ENCODE results near the gene RAMP1.
"Not testable (repeated sequence)": the region's sequence is repeated elsewhere in the genome, so short reads cannot be mapped to it uniquely, and the experiment has no call there.

The RAMP1 gene

DNA sequence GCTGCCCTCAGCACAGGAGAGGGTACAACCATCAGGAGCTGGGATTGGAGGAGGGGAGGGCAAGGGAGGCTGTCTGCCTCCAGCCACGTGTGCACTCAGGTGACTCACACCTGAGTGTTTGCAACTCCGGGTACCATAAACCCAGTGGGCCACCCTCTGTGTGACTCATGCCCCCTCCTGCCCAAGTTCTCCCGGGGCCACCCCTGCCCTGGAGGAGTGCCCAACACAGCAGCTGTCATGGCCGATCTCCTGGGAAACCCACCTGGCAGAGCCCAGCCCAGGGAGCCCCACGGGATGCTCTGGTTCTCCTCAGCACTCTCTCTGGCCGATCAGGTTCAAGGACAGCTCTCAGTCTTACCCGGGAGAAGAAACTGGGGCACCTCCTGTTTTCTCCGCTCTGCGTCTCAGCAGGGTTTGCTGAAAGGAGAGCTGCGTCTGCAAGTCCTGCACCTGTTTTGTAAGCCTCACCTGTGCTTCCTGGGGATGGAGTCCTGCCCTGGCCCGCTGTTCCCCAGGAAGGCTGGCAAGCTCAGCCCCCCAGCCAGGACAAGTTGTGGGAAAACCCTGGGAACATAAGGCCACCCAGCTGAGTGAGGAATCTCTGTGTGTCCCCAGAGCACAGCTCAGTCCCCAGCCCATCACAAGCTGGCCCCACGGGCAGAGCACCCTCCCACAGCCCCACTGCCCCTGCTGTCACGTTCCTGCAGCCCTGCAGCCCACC, 63.4 kb downstream of the RAMP1 start:
- DNase-seq = no peak

DNA sequence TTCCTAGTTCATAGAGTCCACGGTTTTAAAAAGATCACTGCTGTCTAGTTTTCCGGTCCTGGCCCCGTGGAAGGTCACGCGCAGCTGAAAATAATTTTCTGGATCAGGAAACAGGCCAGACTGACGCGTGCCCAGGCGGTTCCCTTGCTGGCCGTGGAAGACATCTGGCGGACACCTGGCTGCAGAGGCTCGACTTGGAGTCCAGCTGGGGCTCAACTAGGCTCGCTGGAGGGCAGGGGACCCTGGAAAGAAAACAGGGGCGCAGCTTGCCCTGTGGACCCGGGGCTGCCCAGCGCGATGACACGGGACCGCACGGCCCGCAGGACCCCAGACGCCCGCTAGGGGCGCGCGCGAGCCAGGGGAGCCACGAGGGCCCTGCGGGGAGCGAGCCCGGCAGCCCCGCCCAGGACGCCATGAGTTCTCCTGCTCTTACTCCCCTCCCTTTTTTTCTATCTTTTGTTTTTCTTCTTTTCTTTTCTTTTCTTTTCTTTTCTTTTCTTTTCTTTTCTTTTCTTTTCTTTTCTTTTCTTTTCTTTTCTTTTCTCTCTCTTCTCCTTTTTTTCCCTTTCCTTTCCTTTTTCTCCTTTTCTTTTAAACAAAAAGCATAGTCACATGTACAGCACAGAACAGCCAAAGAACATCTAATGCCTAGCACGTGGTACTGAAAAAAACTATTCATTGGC, 64.2 kb downstream of the RAMP1 start:
- peak; percentile 82 for DNase-seq

DNA sequence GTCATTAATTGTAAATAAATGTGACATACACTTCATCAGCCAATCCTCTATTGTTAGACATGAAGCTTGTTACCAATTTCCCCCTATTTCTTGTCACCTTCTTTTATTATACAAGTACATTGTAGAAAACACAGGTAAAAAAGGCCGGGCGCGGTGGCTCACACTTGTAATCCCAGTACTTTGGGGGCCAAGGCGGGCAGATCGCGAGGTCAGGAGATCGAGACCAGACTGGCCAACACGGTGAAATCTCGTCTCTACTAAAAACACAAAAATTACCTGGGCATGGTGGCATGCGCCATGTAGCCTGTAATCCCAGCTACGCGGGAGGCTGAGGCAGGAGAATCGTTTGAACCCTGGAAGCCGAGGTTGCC, 64.7 kb downstream of the RAMP1 start:
- no peak for DNase-seq

DNA sequence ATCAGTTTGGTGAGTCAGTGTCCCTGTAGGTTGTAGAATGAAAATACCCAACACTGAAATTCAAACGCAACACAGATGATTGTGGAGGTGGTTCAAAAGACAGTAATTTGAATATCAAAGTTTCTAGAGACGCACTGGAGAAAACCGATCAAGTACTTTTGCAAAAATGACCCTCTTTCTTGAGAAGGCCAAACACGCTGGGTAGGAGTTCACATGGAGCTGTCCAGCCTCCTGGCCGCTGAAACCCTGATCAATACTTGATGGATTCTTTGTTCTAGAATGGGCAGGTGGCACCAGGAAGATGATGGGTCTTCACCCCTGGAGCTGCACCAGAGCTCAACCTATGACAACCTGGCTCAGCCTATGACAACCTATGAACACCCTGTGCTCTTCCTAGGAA, 67.7 kb downstream of the RAMP1 start:
- DNase-seq = no peak

DNA sequence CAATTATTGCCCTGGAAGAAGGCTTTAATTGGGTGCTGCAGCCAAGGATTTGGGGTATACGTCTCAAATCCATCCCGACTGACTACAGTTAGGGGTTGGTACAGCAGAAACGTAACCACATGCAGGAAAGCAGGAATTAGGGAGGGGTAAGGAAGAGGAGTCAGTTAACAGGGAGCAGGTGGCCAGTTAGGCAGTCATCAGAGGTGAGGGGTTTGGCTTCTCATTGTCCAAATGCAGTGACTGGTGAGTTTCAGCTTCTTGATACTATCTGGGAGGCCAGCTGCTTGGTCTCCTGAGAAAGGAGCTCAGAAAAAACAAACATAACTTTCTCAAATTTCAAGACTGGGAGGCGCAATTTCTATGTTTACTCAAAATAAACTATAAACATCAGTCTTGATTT, 68.6 kb downstream of the RAMP1 start:
- DNase-seq = no peak

DNA sequence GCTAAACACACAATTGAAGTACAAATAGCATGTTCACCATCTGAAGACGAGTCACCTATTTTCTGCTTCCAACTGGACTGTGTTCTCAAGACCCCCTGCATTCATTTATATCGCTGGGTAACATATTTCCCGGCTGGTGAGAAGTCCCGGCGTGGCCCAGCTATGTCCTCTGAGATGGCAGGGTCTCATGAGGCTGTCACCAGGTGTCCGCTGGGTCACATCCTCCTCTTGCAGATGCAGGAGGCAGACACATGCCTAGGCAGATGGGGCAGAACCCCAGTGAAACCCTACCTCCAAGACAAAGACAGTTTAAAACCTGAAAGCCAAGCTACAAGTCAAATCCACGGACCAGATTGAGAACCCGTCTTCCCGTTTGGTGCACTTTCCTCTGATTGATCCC, 70.6 kb downstream of the RAMP1 start:
- DNase-seq = no peak

DNA sequence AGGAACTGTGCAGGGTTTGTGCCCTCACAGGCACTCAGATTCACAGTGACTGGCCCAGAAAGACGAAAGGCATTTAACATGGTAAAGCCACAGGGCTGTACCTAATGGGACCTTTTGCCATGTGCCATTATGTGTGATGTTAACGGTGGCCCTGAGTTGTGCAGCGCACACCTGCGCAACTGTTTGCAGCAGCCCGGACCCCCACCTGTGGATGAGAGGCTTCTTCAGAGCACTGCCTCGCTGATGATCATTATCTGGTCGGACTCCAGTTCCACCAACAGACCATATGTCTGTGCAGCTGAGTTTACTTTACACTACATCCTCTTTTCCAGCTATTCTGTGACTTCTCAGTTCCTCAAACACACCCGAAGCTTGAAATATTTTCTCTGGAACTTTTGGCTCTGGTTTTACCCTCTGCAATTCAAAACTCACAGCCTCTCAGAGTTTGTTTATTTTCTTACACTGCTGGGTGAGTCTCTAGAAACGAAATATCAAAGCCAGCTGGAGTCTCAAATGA, 71.8 kb downstream of the RAMP1 start:
- no peak for DNase-seq

DNA sequence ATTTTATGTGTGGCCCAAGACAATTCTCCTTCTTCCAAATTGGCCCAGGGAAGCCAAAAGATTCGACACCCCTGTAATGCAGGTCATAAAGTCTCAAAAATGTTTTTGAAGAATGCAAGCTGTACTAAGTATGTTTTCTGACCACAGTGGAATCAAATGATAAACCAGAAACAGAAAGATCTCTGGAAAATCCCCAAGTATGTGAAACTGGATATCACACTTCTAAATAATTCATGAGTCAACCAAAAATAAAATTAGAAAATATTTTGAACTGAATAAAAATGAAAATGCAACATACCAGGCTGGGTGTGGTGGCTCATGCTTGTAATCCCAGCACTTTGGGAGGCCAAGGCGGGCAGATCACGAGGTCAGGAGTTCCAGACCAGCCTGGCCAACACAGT, 73.3 kb downstream of the RAMP1 start:
- no peak for DNase-seq

DNA sequence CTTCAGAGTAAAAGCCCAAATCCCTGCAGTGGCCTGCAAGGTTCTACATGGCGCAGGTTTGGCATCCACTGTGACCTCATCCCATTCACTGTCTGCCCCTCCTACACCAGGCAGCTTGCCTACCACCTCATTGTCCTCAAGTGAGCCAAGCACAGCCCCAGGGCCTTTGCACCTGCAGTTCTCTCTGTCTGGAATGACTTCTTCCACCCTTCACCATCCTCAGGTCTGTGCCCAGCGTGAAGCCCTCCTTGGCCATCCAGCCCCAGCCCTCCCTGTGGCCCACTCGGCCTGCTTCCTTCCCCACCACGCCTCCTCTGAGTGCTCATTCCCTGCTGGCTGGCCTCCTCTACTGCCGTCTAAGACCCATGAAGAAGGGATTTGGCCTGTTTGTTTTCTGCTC, 74.8 kb downstream of the RAMP1 start:
- no peak for DNase-seq

DNA sequence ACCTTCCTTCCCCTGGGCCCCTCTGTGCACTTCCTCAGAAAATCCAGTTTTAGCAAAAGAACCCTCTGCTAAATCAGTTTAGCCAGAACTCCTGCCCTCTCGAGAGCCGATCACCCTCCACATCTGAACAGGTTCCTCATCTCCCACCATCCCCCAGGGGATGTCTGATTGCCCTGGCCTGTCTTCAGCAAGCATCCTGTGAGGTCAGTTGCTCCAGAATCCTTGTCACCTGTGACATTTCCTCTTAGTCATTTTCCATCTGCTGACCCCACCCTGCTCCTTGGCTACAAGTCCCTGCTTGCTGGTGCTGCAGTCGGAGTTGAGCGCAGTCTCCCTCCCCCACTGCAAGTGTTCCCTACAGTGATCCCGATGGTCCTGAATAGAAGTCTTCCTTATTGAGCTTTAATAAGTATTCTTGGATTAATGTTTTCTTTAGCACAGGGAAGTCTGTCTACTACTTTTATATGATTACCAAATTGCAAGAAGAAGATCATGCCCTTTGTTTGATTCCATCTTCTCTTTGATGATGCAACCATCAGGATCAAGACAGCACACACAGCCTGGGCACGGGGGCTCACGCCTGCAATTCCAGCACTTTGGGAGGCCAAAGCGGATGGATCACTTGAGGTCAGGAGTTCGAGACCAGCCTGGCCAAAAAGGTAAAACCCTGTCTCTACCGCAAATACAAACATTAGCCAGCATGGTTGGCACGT, 76.5 kb downstream of the RAMP1 start:
- DNase-seq = no peak

DNA sequence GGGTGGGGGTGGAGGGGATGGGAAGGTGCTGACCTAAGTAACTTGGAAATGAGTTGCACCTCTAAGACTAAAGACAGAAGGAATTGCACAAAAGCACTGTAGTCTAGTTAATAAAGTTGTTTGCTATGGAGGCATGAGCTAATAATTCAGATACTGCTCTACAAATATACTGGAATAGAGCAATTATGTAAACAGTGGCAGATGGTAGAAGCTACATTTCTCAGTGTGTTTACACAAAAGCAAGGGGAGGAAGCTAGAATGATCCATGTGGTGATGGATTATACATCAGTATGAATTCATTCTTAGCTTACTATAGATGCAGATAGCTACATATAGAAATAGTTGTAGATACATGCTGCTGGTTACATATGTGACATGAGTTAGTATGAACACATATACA, 79.8 kb downstream of the RAMP1 start:
- no peak for DNase-seq

DNA sequence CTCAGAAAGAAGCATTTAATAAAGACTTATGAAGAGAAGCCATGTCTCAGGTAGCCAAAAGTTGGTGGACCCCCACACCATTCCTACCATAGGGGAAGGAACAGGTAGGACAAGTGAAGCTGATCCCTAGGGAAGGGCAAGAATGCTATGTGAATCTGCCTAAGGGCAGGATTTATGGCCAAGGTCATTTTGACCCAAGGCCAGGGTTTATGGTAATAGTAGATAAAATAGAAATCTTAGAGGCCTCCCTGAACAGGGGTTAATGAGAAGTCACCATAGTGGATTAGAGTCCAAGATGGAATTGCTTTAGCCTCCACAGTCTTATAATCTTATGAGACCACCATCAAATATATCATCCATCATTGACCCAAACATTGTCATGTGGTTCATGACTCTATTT, 81.4 kb downstream of the RAMP1 start:
- no peak for DNase-seq

DNA sequence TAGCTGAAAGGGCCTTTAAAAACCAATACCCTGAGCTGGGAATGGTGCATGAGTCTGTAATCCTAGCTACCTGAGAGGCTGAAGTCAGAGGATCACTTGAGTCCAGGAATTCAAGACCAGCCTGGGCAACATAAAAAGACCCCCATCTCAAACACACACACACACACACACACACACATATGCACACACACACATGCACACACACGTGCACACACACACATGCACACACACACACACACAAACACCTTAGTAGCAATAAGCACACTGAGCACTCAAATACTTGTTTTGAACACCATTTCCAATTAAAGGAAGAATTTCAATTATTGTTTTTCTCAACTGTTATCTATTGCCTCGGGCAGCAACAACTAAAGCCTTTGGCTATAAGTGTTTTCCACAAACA, 81.8 kb downstream of the RAMP1 start:
- no peak for DNase-seq

DNA sequence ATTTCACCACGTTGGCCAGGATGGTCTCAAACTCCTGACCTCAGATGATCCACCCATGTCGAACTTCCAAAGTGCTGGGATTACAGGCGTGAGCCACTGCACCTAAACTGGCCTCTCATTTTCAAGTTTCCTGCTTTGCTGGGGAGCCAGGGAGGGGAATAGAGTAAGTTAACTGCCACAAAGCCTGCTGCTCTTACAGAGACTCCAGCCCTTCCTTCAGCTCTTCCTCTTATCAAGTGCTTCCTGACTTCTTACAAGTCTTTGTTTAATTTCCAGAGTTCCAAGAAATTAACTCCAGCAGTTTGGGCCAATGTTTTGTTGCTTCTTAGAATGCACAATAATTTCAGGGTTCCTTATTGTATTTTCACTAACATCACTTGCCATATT, 83.1 kb downstream of the RAMP1 start:
- no peak for DNase-seq

DNA sequence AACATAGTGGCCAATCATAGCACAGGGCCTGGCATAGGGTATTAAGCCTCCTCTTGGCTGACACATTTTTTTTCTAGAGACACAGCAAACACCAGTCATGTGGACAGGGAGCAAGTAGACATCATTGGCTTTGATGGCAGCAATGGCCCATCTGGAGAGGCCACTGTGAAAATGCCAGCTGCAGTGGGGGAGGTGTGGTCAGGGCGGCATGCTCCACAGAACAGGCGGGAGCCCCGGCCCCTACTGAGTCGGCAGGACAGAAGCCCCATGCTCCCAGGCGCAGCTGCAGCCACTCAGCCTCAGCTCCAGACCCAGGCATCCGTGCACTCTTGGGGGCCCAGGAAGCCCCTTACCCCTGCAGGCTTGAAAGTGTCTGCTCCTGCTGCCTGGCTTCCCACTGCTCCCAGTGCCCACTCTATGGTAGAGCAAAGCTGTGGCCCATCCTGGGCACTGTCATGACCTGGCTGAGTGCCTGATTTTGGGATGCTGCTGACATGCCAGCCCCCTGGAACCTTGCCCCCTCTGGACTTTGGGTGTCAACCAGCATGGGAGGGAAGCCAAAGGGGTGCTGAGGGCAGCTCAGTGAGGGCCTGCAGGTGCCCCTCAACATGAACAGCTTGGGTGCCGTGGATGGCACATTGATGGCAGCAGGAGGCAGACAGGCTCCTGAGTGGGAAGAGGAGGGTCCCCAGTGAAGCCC, 84.1 kb downstream of the RAMP1 start:
- DNase-seq = no peak

DNA sequence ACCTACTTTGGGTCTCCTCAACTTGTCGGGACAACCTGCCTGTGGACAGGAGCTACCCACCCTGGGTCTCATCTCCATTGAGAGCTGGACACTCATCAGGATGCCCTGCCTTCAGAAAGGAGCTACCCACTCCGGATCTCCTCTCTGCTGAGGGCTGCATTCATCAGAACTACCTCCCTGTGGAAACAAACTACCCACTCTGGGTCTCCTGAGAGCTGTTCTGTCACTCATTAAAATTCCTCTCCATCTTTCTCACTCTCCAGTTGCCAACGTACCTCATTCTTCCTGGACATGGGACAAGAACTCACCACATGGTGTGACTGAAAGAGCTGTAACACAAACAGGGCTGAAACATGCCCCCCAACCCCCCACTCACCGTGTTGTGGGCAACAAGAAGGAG, 84.9 kb downstream of the RAMP1 start:
- no peak for DNase-seq

DNA sequence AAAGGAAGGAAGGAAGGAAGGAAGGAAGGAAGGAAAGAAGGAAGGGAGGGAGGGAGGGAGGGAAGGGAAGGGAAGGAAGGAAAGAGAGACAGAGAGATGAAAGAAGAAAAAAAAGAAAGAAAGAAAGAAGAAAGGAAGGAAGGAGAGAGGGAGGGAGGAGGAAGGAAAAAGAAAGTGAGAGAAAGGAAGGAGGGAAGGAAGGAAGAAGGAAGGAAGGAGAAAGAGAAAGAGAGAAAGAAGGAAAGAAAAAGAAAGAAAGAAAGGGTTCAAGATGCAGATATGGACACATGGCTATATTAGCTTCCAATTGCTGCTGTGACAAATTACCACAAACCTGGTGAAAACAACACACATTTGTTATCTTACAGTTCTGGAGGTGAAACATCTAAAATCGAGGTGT, 87.0 kb downstream of the RAMP1 start:
- no peak for DNase-seq

DNA sequence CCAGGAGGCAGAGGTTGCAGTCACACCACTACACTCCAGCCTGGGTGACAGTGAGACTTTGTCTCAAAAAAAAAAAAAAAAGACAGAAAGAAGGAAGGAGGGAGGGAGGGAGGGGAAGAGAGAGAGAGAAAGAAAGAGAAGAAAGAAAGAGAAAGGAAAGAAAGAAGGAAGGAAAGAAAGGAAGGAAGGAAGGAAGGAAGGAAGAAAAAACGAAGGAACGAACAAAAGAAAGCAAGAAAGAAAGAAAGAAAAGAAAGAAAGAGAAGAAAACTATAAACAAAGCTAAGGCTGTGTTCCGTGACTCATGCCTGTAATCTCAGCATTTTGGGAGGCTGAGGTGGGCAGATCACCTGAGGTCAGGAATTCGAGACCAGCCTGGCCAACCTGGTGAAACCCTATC, 91.9 kb downstream of the RAMP1 start:
- DNase-seq = not testable (repeated sequence)

DNA sequence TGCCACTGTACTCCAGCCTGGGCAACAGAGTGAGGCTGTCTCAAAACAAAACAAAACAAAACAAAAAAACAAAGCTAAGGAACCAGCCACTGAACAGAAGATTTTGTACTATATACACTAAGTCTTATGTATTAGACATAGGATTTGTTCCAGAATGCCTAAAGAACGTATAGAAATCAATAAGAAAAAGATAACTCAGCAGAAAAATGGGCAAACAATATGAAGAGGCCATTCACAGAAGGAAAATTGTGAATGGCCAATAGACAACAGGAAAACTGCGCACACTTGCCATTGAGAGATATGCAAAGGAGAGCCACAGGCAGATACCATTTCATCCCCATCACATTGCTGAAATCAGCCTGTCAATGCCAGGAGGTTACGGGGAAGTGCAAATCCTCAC, 92.5 kb downstream of the RAMP1 start:
- no peak for DNase-seq

DNA sequence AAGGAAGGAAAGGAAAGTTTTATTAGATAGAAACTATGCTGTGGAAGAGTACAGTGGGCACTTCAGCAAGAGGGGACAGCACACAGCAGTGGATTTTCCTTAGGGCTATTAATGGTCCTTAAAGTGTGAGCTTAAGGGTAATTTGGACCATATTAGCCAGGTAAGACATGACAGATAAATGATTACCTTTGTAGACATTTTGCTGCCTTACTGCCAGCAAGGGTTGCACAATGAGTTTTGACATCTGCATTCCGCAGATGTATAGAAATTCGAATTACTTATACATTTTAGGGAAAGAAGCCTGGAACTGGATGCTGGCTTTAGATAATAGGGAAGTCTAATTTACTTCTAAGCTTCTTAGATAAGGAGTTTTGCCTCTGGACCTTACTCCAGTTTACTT, 93.4 kb downstream of the RAMP1 start:
- no peak for DNase-seq

DNA sequence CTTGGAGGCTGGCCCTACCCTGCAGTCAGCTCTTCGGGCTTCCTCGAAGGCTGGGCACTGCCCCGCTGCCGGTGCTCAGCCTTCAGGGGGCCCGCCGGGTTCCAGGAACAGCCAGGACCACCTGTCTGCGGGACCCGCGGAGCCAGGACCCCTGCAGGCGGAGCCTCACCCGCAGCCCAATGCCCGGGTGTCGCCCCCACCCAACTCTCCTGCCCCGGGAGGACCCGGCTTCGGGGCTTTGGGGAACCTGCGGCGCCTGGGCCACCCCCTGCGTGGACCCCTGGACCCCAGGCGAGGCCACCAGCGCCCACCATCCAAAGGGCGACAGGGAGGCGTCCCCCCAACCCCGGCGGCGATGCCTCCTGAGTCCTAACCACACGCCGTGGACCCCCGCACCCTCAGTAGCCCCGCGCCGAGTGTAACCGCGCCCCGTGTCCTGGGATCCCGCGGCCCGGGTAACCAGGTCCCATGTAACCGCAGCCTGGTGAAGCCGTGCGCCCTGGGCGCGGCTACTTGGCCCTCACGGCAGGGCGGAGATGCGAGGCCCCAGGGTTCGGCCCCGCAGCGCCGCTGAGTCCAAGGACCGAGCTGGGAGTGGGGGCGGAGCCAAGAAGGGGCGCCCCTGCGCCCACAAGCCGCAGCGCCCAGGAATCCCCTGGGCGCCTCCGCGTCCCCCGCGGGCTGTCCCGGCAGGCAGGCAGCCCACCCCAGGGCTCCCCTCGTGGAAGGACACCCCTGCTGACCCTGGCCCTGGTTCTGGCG, 96.4 kb downstream of the RAMP1 start:
- DNase-seq = no peak

DNA sequence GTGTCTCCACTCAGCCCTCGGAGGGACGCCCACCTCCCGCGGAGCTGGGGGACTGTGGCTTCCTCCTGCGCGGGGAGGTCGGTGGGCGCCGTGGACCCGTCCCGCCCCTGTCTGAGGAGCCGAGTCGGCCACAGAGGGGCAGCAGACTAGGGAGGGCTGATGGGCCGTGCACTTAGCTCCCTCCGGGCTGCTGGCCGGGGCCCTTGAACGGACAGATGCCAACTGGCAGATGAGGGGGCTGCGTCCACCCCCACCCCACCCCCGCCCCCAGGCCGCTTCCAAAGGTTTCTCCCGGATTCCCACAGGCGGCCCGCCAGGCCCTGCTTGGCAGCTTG, 96.9 kb downstream of the RAMP1 start:
- no peak for DNase-seq

DNA sequence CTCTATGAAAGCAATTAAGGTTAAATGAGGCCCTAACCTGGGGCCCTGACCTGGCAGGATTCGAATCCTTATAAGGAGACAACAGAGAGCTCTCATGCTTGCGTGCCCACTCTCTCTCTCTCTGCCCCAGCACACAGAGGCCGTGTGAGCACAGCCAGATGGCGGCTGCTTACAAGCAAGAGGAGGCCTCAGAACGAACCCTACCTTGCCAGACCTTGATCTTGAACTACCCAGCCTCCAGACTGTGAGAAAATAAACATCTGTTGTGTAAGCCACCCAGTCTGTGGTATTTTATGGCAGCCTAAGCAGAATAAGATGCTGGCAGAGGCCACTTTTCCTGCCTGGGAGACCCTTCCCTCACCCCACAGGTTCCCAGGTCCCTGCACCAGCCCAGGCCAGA, 102.2 kb downstream of the RAMP1 start:
- DNase-seq = no peak

Measured in CD4-positive, alpha-beta T cell treated with Interleukin-12 subunit alpha and Interleukin-12 subunit beta, for 1 hour (primary cell).